Left ventricle myocardium inferior (tissue), 1 donor: ENCODE measurements around the gene IZUMO2. TPM values are rescaled to one million over a fixed set of nuclear protein-coding genes. Genes with fewer than 3 reads are reported as not detected.
A peak's percentile ranks its signal among the peaks of the same experiment; 100 is the strongest.
"Not testable (repeated sequence)": the region's sequence is repeated elsewhere in the genome, so short reads cannot be mapped to it uniquely, and the experiment has no call there.

Source experiments
- DNase-seq: peaks from one replicate; pipeline ENCODE4 v3.0.0-alpha.2; 2020
- H3K27ac ChIP-seq: fragments of 200-600 bp; replicated peaks from 2 replicates; pipeline ENCODE4 v1.8.0; 2021
- H3K27me3 ChIP-seq: fragments of 200-600 bp; 2 replicates; pipeline ENCODE4 v1.8.0; 2021; ENCODE audit warnings: low read depth
- H3K36me3 ChIP-seq: fragments of 200-600 bp; 2 replicates; pipeline ENCODE4 v1.8.0; 2021
- H3K4me1 ChIP-seq: fragments of 200-600 bp; 2 replicates; pipeline ENCODE4 v1.8.0; 2021
- H3K4me3 ChIP-seq: fragments of 200-600 bp; 2 replicates; pipeline ENCODE4 v1.8.0; 2021; ENCODE audit warnings: mild to moderate bottlenecking, moderate library complexity
- H3K9me3 ChIP-seq: fragments of 200-600 bp; replicated peaks from 2 replicates; pipeline ENCODE4 v1.8.0; 2021
- intact Hi-C: fragments of 100-400 bp; cut with micrococcal nuclease; formaldehyde crosslinking; loops from one replicate; pipeline ENCODE4 v1.11.0; 2022
- total RNA-seq: library from RNA; stranded (reverse); fragmentation: NEBNext Ultra II Directional; extraction: Animal tissue kit (Norgen Biotek cat#: 25700); gene quantifications from one replicate; pipeline ENCODE4 v1.2.1, GENCODE V29; 2021
- TF ChIP-seq, protein P1 (sequence below): fragments of 200-600 bp; IDR thresholded peaks from 2 replicates; pipeline ENCODE4 v1.8.0; 2021; ENCODE audit warnings: antibody characterized with exemption, mild to moderate bottlenecking, borderline replicate concordance
- donor health status: DM: no; HTN: yes; CAD: no; lungs with severe emphysema.

IZUMO2 gene
- total RNA-seq, 1 donor from 2014 or later, result not detected

DNA sequence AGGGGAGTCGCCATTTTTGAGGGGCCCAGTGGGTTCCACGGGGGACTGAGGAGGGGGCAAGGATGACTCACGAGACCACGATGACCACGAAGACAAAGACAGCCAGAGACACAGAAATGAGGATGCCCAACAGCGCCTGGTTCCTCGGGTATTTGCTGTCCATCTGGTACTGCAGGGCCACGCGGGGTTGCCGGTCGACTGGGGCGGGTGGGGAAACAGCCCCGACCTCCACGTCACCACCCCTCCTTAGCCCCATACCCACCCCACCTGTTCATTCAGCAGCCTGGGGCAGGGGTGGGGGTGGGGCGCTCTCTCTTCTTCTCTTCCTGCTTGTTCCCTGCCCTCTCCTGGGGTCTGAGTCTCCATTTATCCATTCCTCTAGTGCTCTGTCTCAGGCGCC is 8.6 kb downstream of the IZUMO2 start:
- intact Hi-C loops, result no loop called here
- no peak for DNase-seq
- TF ChIP-seq, protein P1, sequence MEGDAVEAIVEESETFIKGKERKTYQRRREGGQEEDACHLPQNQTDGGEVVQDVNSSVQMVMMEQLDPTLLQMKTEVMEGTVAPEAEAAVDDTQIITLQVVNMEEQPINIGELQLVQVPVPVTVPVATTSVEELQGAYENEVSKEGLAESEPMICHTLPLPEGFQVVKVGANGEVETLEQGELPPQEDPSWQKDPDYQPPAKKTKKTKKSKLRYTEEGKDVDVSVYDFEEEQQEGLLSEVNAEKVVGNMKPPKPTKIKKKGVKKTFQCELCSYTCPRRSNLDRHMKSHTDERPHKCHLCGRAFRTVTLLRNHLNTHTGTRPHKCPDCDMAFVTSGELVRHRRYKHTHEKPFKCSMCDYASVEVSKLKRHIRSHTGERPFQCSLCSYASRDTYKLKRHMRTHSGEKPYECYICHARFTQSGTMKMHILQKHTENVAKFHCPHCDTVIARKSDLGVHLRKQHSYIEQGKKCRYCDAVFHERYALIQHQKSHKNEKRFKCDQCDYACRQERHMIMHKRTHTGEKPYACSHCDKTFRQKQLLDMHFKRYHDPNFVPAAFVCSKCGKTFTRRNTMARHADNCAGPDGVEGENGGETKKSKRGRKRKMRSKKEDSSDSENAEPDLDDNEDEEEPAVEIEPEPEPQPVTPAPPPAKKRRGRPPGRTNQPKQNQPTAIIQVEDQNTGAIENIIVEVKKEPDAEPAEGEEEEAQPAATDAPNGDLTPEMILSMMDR, result no peak
- Histone ChIP-seq H3K9me3 (peaks cover 14% of the 10 kb centered on the region), H3K27me3 (peaks cover 26% of the 10 kb centered on the region), H3K4me3 (no peak overlapping the region), H3K36me3 (no peaks in the 10 kb centered on the region), H3K4me1 (no peaks in the 10 kb centered on the region), H3K27ac (no peak overlapping the region)

DNA sequence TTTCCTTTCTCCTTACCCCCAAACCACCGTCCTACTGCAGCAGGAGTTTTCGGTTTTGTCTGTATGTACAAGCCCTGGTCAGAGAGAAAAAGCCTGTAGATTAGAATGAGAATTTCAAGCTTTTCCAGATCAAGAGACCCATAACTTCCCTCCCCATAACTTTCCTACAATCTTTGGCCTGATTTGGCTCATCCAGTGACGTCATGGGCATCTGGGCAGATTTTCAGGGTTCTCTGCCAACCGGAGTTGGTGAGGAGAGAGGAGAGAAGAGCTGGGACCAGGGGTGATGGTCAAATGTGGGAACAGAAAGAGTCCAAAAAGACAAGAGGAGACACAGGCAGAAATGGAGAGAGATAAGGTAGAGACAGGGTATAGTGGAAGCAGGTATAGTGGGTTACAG is 10.5 kb downstream of the IZUMO2 start:
- H3K36me3 ChIP-seq, result no peaks in the 10 kb centered on the region
- H3K9me3 ChIP-seq, result no peaks in the 10 kb centered on the region
- no peak for DNase-seq
- no peak overlapping the region for H3K27ac ChIP-seq
- H3K4me1 ChIP-seq, result peaks cover 5% of the 10 kb centered on the region
- peaks cover 26% of the 10 kb centered on the region for H3K27me3 ChIP-seq
- H3K4me3 ChIP-seq, result no peak overlapping the region
- TF ChIP-seq, protein P1, result no peak
- intact Hi-C loops, result no loop called here

DNA sequence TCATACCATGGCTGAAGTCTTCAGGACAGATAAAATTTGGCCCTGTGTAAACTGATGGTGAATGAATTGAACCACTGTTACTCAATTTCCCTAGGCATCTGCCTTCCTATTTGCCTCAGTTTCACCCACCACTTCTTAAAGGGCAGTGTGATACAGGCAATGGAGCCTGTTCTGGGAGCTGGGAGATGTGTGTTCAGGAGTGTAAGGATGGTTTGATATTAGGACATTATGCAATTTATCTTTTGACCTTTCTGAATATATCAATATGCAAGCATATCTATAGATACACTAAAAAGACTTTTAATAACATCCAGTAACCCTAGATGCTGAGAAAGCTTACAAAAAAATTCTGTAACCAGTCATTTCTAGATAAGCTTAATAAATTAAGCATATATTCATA is 14.6 kb downstream of the IZUMO2 start:
- Histone ChIP-seq H3K36me3 (no peaks in the 10 kb centered on the region), H3K27me3 (peaks cover 21% of the 10 kb centered on the region), H3K4me1 (peaks cover 12% of the 10 kb centered on the region), H3K4me3 (peak overlapping the region; percentile 71), H3K27ac (no peak overlapping the region), H3K9me3 (no peaks in the 10 kb centered on the region)
- intact Hi-C loops, result no loop called here
- TF ChIP-seq, protein P1, result no peak
- no peak for DNase-seq

DNA sequence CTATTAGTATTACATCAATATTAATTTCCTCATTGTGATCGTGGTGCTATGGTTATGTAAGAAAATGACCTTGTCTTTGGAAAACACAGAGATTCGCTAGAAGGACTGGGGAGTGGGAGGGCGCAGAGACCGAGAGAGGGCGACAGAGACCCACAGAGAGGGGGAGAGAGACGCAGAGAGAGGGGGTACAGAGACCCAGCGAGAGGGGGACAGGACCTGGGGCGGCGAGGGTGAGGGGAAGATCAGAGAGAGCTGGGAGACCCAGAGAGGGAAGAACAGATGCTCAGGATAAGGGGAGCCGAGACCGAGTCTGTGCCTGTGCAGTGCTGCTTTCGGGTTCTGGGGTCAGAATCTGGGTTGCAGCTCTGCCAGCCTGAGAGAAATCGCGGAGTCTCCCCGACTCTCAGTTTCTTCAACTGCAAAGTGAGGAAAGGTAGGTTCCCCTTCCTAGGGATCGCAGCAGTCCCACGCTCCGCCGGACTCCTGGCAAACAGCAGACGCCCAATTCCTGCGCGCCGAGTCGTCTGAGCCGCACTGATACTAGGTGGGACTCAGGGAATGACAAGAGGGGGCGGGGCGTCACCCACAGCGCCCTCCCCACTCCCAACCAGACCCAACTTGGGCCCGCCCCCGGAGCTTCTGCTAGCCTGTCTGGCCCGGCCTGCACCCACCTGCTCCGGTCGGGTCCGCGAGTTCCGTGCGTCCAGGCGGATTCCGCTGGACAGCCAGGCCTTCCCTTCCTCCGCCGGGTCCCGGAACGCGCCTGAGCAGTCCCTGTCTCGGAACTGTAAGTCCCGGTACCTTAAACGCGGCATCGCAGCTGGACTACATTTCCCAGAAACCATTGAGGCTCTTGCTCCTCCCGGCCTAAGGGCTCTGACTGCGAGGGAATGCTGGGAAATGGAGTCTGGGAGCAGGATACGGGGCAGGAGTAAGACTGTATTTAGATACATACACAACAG is 15.3 kb downstream of the IZUMO2 start:
- Histone ChIP-seq H3K4me1 (peaks cover 12% of the 10 kb centered on the region), H3K36me3 (no peaks in the 10 kb centered on the region), H3K27ac (peak overlapping the region; percentile 82), H3K27me3 (peaks cover 13% of the 10 kb centered on the region), H3K9me3 (no peaks in the 10 kb centered on the region), H3K4me3 (peak overlapping the region; percentile 71)
- intact Hi-C loops, result no loop called here
- peak; percentile 92 for DNase-seq
- TF ChIP-seq, protein P1, result peak; percentile 59

DNA sequence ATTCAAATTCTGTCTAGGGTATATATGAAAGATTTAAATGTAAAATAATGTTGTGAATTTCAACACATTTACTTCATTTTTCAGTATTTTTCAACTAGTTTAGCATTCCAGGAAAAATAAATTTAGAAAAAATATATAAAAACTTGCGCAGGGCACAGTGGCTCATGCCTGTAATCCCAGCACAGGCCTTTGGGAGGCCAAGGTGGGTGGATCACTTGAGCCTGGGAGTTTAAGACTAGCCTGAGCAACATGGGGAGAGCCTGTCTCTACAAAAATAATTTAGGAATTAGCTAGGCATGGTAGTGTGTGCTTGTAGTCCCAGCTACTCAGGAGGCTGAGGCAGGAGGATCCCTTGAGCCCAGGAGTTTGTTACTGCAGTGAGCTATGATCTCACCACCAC is 21.2 kb downstream of the IZUMO2 start:
- H3K4me3 ChIP-seq, H3K27ac ChIP-seq, H3K9me3 ChIP-seq, H3K27me3 ChIP-seq, H3K36me3 ChIP-seq, DNase-seq, intact Hi-C loops, H3K4me1 ChIP-seq: not testable (repeated sequence)

DNA sequence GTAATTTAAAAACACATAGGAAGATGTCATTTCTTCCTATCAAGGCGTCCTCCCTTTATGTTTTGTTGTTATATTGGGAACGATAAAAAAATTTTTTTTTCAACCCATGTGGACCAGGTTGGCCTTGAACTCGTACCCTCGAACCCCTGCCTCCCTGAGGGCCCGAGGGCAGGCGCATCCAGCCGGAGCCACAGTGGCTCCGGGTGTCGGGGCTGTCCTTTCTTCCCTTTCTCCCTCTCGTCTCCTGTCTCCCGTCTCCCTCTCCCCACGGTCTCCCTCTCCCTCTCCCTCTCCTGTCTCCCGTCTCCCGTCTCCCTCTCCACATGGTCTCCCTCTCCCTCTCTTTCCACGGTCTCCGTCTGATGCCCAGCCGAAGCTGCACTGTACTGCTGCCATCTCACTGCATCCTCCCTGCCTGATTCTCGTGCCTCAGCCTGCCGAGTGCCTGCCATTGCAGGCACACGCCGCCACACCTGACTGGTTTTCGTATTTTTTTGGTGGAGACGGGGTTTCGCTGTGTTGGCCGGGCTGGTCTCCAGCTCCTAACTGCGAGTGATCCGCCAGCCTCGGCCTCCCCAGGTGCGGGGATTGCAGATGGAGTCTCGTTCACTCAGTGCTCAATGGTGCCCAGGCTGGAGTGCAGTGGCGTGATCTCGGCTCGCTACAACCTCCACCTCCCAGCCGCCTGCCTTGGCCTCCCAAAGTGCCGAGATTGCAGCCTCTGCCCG is 22.8 kb downstream of the IZUMO2 start:
- H3K27ac ChIP-seq, H3K4me3 ChIP-seq, H3K9me3 ChIP-seq, DNase-seq, H3K36me3 ChIP-seq, H3K4me1 ChIP-seq, intact Hi-C loops: not testable (repeated sequence)
- peaks cover 15% of the 10 kb centered on the region for H3K27me3 ChIP-seq
